Left renal pelvis (tissue), 4 donors: ENCODE results near the gene TMEM119. TPM values are rescaled to one million over a fixed set of nuclear protein-coding genes. Genes with fewer than 3 reads are reported as not detected.

ENCODE experiments used
- DNase-seq, 4 donors: peaks; one replicate each; pipeline ENCODE4 v3.0.0-alpha.2; 2013; ENCODE audit warnings: low read depth in 4 of 4, low spot score in 3 of 4
- polyA plus RNA-seq, 4 donors: library from polyadenylated mRNA; unstranded; fragments of 120-200 nt; gene quantifications; one replicate each; pipeline ENCODE4 v1.2.1, GENCODE V29; 2013; ENCODE audit not compliant: insufficient read length in 4 of 4

The TMEM119 gene
- polyA plus RNA-seq, 4 donors = 20.5 to 102 (median 23.9) TPM

DNA sequence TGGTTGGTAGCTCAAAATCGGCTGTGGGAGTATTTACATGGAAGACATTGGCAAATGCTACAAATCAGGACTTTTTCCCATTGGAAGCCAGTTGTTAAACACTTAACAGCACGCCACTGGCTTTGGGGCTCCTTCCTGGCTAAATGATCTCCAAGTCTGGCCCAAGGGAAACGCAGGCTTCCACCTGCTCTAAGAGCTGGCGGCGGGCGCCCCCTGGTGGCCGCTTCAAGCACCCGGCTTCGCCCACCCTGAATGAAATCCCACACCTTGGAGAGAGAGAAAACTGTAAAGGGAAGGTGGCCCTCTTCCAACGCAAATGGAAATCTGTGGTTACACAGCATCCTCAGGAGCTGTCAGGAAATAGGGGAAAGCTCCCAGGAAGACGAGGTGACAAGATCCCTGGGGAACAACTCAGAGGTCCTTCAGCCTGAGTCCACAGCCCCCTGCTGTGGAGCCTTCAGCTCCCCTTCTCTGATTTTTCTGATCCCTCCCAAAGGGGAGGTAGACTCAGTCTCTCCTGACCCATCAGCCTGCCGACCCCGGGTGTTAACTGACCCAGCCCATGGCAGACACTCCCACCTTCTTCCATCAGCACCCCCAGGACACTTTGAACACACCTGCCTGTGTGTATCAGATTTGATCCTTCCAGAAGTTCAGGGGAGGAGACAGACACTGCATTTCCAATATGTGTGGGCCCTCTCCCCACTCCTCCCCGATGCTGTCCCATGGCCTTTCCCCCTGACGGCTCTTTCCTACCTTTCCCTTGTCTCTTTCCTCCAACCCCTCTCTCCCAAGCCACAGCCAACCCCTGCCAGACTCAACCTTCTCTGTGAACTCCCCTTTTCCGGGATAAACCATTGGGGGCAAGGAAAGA is 20.4 kb upstream of the TMEM119 start:
- DNase-seq = peak in 3 of 4 donors; percentile 51 to 66 (median 57)

GRCh38 chr12:108616941-108617858 is 19.3 kb upstream of the TMEM119 start:
- DNase-seq = no peak

DNA sequence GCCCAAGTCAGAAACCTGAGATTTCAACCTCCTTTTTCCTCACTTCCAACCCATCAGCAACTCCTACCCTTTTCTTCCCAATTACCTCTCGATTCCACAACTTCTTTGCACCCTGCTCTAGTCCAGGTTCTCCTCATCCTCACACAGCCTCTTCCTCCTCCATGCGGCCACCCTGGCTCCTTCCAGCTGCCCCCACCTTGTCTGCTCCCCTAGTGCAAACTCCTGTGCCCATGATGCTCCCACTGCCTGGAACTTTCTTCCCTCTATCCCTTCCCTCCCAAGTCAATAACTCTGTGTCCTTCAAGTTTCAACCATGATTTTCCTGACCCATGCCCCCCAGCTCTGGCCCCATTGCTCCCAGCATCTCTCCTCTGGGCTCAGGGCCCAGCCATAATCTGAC is 18.5 kb upstream of the TMEM119 start:
- DNase-seq = no peak

GRCh38 chr12:108615918-108616317 is 18.0 kb upstream of the TMEM119 start:
- DNase-seq = no peak

DNA sequence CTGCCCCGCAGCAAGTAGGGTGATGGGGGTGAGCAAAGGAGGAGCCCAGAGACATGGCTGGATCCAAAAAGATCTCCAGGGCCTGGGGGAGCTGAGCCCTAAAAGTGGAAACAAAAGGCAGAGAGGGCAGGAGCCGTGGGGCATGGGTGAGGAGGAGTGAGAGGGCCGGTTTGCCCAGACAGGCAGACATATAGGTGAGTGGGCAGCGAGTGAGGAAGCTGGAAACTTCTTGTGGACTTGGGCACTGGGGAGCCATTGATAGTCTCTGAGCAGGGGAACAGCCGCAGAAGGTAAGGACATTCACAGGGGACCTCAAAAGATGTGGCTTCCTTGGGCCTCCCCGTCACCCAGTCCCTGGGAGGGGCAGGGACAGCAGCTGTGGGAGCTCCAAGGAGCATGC is 16.8 kb upstream of the TMEM119 start:
- DNase-seq = no peak

- DNase-seq = no peak
These were observed 16.2 kb upstream of the TMEM119 start for GRCh38 chr12:108614041-108614440.

DNA sequence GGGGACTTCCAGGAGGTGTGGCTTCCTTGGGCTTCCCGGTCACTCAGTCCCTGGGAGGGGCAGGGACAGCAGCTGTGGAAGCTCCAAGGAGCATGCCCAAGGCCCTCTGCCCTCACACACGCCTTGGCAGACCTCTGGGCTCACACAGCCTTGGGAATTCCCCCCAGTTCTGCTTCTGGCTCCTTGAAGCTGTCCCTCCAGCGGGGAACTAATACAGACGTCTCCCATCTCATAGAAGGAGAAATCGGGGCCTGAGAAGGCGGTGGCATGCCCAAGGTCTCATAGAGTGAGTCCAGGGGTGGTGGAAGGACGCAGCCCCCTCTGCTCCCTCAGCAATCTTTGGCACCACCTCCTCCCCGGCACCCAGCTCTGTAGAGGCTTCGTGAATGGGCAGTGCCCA is 15.7 kb upstream of the TMEM119 start:
- no peak for DNase-seq

GRCh38 chr12:108612788-108613282 is 15.0 kb upstream of the TMEM119 start:
- DNase-seq = no peak

DNA sequence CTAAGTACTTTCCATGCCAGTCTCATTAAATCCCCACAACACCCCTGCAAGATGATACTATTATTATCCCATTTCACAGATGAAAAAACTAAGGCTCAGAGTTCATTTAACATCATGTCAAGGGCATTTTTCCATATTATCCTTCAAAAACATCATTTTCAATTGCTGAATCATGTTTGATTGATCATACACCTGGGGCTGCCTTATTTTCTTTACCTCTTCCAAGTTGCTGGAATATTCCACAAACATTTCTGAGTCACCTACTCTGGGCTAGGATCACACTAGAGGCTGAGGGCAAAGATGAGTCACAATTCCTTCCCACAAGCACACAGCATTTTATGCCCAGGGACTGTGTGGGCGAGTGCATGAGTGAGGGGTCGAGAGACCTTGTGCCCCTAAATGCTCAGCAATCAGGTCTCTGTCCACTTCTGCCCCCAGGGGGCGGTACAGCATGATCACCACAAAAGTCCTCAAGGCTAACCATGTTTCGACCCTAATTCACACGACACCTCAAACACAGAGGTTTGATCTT is 14.1 kb upstream of the TMEM119 start:
- DNase-seq = no peak

- no peak for DNase-seq
These were observed 13.1 kb upstream of the TMEM119 start for GRCh38 chr12:108610856-108611605.

- DNase-seq = no peak
These were observed 12.5 kb upstream of the TMEM119 start for GRCh38 chr12:108610336-108610815.

DNA sequence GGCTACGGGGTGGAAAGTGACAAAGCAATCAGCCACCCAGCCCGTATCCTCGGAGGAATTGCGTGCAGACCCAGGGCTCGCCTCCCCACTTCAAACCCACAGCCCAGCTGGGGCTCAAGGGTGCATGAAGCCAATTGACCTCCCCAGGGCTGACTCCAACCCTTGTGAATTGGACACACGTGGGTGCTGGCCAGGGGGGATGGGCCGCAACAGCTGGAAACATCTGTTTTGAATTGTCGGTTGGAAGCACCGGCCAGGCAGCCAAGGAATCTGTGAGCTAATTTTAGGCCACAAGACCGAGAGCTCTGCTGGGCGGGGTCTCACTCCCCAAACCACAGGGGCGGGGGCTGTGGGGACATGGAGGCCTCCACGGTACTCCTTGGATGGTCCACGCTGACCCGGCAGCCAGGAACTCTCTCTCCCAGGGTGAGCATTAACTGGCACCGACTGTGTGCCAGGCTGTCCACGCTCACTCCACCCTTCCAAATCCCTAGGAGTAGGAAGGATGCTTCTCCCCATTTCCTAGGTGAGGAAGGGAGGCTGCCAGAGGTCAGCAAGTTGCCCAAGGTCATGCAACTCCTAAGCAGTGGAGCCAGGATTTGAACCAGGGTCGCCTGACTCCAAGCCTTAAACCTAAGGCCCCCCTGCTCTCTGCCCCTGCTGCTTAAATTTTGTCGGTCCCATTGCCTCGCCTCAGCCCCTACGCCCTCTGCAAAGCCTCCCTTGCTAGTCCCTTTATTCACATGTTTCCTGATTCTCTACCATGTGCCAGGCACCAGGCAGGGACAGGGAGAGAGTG is 11.9 kb upstream of the TMEM119 start:
- DNase-seq = peak in 3 of 4 donors; percentile 63 to 82 (median 73)

- no peak for DNase-seq
These were observed 10.7 kb upstream of the TMEM119 start for GRCh38 chr12:108608616-108609015.

DNA sequence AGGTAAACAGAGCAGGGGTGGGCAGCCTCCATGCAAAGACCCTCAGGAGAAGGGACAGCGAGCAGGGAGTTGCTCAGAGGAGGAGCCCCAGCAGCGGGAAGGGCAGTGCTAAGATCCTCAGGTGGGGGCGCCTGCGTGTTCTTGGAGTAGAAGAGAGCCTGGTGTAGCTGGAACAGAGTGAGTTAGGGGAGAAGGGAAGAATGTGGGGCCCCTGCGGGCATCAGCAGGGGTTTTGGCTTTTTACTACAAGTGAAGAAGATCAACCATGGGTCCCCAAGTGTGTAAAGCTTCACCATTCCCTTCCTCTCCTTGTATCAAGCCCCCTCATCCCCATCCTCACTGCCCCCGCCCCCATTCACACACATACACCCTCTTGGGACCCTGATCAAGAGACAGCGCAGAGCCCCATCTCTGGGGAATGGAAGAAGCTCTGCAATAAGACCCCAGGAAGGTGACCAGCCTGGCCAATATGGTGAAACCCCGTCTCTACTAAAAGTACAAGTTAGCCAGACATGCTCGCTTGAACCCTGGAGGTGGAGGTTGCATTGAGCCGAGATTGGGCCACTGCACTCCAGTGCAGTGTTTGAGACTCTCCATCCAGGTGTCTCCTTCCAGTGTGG is 10.2 kb upstream of the TMEM119 start:
- no peak for DNase-seq

- no peak for DNase-seq
These were observed 8.6 kb upstream of the TMEM119 start for GRCh38 chr12:108606492-108606891.

- DNase-seq = no peak
These were observed 8.0 kb upstream of the TMEM119 start for GRCh38 chr12:108605690-108606406.

GRCh38 chr12:108605000-108605689 is 7.3 kb upstream of the TMEM119 start:
- DNase-seq = no peak
